GM21515 (cell line): ENCODE results near the gene REV1.
"Not testable (repeated sequence)": the region's sequence is repeated elsewhere in the genome, so short reads cannot be mapped to it uniquely, and the experiment has no call there.

ENCODE experiments used
- ATAC-seq: cut with Tn5 transposase; IDR thresholded peaks from one replicate; pipeline ENCODE4 v1.9.1; 2021; ENCODE audit not compliant: unreplicated experiment

The REV1 gene

DNA sequence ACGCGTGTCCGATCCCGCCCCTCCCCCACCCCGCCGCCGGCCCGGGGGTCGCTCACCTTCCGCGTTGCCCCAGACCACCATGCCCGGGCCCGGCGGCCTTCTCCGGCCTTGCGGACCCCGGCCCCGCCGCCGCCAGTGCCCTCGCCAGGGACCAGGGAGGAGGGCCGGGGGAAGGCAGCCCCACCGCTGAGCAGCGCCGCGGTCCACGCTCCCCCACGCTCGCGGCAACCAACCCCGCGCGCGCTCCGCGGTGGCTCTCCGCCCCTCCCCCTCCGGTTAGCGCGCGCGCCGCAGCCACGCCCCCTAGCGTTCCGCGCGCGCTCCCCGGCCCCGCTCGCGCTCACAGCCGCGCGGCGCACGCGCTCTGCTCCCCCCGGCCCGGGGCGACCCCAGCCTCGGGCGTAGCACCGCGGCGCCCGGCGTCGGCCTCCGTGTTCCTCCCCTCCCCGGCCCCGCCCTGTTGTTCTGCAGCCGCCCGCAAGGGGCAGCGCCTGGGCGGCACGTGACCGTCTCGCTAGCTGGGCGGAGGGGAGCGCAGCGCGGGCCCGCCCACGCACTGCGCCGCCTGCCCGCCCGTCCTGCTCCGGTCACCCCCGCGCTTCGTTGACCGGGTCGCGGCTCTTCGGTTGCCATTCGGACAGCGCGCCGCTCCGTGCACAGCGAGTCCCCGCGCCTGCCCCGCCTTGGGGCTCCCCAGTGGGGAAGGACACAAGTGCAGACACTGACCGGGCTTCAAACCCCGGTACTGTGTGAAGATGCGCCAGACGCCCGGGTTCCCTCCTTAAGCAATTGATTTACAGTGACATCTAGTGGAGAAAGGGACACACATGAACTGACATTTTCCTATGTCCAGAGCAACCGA is at the start of gene REV1:
REV1 (minus strand) TSS at position 257 of the 862 bp plus-strand sequence. CDS start 25,042 bp downstream, outside the sequence.
- peak; percentile 80 for ATAC-seq

DNA sequence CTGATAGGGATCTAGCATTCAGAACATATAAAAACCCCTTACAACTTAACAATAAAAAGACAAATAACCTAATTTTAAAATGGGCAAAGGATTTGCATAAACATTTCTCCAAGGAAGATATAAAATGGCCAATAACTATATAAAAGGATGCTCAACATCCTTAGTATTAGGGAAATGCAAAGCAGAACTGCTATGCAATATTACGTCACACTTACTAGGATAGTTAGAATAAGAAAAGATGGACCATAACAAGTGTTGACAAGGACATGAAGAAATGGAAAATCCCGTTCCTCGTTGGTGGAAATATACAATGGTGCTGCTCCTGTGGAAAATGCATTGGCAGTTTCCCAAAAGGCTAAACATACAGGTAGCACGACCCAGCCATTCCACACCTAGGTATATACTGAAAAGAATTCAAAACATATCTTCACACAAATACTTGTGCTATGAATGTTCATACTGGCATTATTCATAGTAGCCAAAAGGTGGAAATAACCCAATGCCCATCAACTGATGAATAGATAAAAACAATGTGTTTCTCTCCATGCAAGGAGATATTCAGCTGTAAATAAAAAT is 48.2 kb upstream of the REV1 start:
- ATAC-seq: no peak

DNA sequence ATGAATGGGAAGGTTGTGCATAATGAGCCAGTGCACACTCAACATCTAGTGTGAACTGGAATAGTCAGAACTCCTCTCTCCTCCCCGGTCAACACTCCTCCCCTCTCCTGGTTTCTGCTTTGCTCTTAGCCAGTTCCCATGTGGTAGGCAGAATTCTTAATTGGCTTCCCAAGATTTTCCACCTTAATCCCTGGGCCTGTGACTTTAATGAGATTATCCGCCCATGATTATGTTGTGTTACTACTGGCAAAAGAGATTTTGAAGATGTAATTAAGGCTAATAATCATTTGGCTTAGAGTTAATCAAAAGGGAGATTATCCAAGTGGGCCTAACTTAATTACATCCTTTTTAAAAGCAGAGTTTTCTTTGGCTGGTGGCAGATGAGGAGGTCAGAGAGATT is 34.2 kb upstream of the REV1 start:
- ATAC-seq: no peak

DNA sequence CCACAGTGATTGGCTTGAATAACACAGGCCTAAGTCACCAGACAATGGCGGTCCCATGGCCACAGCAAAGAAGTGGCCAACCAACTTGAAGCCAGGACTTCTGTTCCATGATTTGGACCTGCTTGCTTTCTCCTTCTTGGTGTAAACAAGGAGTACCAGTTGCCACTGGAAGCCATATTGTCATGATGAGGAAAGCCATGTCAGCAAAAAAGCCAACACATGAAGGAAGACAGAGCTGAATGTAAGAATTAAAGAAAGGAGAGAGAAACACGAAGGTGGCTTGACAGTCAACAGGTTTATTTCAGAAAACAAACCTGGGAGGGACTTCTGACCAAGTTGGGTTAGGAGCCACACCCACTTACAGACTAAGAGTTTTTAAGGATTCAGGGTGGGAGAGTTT is 32.3 kb upstream of the REV1 start:
- ATAC-seq: no peak

DNA sequence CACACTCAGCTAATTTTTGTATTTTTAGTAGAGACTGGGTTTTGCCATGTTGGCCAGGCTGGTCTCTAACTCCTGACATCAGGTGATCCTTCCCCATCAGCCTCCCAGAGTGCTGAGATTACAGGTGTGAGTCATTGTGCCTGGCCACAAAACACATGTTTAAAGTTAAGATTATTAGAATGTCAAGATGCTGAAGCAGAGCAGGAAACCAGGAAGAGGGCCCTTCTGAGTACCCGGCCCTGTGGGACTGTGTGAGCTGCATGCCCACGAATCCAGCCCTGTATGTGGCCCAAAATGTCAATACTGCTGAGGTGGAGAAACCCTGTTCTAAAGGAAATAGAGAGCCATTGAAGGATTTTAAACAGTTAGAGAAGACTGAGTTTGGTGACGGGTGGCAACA is 31.0 kb upstream of the REV1 start:
- ATAC-seq: no peak

DNA sequence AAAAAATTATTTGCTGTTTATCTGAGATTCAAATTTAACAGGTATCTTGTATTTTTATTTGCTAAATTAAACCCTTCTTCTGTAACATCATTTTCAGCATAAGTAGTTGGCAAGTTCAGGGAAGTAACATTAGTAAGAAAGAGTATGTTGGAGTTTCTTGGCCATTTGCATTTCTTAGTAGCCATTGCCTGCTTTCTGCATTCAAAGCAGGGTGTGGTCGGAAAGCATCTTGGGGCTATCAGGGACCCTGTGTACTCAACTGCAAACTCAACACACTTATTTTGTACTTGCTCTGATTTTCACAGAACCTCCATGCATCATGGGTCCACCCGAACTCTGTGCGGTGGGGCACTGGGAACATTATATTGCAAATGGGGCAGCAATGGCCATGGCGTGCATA is 30.4 kb upstream of the REV1 start:
- no peak for ATAC-seq

DNA sequence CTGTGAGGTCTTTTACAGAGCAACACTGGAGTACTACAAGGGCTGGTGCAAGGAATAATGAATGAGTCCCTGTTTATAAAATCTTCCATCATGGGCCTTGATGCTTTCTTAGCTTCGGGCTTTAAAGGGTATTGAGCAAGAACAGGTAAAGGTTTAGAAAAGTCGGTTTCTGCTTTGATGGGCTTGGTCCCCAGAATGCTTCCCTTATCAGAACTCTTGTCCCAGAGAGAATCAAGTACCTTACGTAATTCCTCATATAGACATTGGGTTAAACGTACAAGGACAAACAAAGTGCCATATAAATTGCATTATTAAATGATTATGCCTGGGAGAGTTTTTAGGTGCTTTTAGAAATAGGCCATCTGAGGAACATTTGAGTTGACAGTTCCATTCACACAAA is 24.5 kb upstream of the REV1 start:
- ATAC-seq: no peak

DNA sequence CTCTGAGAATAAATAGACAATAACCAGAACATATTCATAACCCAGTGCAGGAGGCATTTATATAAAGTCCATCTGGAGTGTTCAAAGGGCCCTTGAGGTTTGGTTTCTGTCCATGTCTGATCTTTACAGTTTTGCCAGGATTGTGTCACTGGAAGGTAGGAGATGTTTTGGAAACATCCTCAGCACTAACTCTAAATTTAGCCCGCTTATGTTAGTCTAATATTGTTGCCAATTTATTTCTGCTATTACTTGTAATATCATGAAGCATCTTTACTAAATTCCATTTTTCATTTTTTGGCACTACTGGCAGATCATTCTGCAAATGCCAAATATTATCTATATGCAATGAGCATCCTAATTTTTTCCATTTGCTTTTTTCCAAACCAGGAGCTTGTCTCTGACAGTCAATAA is 22.4 kb upstream of the REV1 start:
- ATAC-seq: no peak

DNA sequence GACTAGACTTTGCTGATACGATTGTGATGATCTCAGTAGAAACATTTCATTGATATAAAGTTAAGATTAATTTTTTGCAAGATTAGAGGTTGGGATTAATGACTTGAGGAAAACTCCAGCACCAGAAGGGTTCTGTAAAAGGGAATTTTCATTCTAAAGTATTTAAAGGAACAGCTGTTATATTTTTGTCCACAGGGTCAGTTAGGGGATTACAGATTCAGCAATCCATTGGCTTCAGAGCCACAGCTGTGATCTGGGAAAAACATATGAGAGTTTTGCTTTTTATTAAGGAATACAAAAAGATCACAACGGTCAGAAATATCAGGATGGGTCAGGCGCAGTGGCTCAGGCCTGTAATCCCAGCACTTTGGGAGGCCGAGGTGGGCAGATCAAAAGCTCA is 19.6 kb upstream of the REV1 start:
- ATAC-seq: no peak

DNA sequence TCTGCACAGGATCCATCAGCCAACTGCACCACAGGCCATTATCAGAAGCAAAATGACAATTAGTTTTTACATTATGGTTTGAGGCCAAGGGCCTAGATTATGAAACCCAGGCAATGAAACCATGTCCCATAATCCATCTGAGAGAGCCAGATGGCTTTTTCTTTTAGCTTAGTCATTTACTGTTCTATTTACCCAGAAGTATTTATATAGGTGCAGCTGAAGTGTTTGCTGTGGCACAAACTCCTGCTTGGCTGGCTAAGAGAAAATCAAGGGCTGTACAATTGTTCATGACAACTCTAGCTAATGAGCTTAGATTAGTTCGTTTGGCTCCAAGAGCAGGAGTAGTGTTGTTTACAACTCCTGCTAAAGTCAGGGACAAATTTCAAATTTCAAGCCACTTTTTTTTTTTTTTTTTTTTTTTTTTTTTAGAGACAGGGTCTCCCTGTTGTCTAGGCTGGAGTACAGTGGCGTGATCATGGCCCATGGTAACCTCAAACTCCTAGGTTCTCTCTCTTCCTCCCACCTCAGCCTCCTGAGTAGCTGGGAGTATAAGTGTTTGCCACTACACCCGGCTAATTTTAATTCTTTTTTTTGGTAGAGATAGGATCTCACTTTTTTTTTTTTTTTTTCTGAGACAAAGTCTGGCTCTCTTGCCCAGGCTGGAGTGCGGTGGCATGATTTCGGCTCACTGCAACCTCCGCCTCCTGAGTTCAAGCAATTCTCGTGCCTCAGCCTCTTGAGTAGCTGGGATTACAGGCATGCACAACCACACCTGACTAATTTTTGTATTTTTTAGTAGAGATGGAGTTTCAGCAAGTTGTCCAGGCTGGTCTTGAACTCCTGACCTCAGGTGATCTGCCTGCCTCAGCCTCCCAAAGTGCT is 18.4 kb upstream of the REV1 start:
- no peak for ATAC-seq

DNA sequence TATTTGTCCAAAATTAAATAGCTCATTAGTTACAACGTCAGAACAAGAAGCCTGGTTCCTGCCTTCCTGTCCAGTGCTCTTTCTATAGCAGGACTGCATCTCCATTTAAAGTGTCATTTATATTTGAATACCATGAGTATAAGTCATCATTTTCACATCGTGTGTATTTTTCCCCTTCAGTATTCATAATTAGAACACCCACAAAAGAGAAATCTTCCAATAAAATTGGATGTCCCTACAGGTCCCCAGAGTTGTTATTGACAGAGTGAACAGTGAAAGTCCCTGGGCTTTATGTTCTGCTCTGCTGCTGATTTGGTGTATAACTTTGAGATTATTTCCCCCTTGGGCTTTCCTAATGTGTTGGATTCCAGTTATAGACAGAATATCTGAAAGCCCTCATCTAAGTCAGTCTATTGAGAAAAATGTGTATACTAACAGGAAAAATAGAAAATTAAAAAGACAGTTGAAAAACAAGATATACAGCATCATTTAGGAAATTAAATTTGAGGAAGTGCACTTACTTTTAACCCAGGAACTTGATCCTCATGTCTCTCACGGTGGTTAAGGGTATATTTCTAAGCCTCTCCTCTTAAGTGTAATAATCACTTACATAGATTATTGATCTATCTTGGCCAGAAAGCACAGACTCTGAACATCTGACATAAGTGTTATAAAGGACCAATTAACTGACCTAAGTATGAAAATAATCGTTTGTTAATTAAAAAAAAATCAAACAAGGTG is 15.2 kb upstream of the REV1 start:
- ATAC-seq: no peak

DNA sequence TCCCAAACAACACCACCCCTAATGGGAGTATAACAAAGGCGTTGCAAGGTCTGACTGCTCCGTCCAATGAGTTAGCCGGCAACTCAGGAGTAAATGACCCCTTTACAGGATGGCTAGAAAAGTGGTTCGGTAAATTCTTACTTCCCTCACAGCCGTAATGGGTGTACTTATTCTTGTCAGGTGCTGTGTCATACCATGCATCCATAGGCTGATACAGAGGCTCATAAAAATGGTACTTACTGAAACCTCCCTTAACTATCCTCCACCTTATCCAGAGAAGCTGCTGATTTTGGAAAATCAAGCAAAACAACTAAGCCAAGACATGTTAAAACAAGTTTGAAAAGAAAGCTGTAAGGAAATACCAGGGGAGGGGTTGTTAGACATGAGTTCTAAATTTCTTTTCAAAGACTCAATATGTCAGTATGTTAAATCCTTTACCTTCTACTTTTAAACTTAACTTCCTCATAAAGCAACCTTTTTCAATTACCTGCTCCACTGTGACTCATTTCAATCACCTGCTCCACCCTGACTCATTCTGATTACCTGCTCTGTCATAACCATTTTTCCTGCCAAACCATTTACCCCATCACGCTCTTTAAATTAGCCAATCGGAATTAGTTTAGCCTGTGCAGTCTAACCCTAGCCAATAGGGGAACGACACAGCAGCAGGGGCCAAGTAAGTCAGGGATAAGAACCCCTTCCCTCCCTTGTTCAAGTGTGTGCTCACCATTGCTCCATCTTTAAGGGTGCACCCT is 14.0 kb upstream of the REV1 start:
- ATAC-seq: not testable (repeated sequence)

DNA sequence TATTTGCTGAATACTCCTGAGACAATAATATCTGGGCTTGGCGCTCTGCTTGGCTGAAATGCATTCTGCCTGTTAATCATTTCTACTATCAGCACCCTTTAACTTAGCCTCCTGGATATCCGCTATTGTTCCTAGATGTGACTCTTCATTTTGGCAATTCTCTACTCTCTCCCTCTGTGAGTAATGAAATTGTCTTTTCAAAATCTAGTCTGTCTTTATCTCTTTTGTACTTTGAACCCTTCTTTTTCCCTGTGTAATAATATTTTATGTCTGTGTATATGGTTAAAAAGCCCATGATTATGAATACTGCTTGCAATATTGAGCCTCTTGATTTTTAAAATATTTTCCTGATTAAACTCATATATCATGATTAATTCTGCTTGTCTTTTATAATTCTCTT is 6.2 kb upstream of the REV1 start:
- ATAC-seq: no peak

DNA sequence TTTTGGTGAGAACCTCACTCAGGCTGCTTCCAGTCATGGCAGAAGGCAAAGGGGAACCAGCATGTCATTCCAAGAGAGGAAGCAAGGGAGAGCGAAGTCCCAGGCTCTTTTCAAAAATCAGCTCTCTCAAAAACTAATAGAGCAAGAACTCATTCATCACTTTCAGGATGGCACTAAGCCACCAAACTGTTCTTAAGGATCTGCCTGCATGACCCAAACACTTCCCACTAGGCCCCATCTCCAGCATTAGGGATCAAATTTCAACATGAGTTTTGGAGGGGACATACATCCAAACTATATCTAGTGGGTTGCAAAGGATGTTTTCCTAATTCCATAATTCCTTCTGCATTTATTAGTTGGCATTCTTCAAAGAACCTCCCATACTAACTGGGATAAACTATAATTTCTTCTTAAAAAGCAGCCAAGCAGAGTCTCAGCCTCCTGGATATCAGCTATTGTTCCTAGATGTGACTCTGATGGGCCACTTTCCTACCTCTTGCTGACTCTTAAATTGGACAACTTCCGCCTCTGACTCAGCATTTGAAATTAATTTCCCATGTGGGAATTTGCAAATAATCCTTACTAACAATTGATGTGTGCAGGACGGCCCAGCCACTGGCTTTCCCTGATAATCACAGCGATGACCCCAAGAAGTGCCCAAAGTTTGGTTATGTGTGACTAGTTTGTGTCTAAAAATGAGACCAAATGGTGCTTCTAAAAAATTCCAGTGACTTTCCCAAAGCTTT is 5.5 kb upstream of the REV1 start:
- ATAC-seq: no peak

DNA sequence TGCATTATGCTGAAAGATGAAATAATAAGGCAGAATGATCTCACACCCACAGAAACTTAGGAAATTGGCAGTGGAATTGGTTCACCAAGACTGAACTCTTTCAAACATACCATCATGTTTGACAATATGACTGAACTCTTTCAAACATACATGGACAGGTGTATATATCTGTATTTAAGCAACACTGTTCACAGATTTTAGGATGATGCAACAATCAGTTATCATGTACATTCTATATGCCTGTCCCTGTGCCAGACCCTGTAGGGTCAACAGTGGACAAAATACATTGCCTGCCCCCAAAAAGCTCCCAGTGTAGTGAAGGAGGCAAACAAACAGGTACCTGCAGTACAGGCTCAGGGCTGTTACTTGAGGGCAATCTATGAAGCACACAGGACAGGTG is 2.9 kb upstream of the REV1 start:
- no peak for ATAC-seq

DNA sequence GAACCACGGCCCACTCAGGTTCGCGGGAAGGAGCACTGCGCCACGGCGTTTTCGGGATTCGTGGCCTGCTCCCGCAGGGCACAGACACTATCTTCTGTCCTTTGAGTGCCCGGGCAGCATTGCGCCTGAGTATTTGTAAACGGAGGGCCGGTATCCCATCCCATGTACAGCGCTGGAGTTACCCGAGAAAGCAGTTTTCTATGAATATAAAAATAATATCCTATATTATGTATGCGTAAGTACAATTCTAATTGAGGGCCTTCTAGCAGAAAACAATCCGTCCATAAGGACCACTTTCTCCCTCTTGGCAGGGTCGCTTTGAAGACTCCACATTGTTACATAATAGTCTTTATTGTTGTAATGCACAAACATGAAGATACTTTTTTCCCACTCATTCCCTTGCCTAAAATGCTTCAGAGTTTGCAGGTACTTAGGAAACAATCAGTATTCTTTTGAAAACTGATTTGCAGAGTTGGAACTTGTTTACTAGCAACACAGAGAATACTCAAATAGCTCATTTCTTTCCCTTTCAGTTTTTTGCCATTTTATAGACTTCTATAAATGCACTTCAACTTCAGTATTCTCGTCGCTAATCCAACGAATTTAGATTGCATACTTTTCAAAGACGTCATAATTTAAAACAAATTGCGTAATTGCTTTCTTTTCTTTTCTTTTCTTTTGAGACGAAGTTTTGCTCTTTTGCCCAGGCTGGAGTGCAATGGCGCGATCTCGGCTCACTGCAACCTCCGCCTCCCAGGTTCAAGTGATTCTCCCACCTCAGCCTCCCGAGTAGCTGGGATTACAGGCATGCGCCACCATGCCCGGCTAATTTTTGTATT is 1.0 kb upstream of the REV1 start:
- no peak for ATAC-seq

DNA sequence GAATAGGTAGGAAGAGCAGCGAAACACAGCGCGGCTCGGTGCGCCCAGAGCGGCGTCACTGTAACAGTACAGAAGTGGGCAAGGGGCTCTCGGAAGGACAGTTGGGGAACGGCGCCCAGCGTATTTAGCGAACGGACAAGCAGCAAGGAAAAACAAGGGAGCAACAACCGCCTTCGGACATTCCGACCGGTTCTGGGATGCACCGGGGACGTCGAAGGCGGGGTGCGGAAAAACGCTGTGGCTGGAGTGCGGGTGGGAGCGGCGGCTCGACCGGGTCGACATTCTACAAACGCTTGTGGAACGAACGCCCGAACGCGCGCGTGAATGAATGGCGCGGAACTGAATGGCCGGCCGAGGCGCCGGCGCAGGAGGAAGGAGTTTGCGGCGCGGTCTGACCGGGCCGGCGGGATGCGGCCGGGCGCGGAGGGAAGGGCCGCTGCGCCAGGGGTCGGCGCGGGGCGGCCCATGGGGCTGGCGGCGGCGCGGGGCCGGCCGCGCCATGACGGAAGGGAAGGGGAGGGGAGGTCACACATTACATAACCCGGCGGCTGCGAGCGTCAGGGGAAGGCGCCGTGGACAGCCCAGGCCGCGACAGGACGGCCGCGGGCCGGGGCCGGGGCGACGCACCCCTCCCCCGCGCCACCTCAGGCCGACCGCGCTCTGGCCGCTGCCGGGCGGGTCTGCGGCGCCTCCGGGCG is 605 bp downstream of the REV1 start:
- ATAC-seq: peak; percentile 31

DNA sequence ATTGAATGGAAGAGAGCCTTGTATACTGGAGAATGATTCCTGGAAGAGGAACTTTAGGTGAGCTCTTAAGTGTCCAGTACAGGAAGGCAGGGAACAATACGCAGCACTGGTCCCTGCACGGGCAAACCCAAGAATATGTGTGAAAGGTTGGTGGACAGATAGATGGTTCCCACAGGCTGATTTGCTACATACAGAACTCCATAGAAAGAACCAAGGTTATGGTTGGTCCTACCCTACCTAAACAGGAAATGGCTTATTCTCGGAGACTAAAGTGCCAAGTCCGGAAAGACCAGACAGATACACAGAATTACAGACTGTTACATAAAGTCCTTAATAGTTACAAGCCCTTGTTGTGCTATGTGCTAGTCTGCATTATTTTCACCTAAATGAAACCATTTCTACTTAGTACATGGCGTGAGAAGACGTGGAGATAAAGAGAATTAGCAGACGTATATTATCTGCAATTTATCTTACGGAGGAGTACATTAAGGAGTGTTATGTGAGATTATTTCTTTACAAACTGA is 1.2 kb downstream of the REV1 start:
- ATAC-seq: no peak
